ENCODE measurements around the gene XBP1. TPM values are rescaled to one million over a fixed set of nuclear protein-coding genes. Genes with fewer than 3 reads are reported as not detected.
"Not testable (repeated sequence)": the region's sequence is repeated elsewhere in the genome, so short reads cannot be mapped to it uniquely, and the experiment has no call there.

The XBP1 gene
- polyA plus RNA-seq, 3 donors: 132 to 149 (median 136) TPM

DNA sequence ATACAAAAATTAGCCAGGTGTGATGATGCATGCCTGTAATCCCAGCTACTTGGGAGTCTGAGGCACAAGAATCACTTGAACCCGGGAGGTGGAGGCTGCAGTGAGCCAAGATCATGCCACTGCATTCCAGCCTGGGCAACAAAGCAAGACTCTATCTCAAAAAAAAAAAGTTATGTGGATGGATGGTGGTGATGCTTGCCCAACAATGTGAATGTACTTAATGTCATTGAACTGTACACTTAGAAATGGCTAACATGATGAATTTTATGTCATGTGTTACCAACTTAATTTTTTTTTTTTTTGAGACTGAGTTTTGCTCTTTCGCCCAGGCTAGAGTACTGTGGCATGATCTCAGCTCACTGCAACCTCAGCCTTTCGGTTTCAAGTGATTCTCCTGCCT lies 45.9 kb downstream of the XBP1 start:
- not testable (repeated sequence) for DNase-seq (ENCODE audit: low read depth in 3 of 3, low spot score in 2 of 3)

DNA sequence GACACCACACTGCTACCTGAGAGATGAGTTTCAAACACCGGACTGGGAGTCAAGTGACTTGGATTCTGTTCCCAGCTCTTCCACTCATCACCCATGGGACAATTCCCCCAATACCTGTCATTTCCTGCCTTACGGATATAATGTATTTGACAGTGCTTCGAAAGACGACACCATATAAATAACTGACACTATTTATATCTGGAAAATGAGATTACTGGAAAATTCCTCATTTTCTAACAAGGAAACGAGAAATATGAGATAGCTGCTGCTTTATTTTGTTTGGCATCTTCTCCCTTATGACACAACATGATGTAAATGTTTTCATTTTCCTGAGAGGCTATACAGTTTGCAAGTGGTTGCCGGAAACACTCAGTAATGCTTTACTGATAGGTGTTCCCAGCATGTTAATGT lies 49.9 kb downstream of the XBP1 start:
- no peak for DNase-seq (ENCODE audit: low read depth in 3 of 3, low spot score in 2 of 3)

Other genes starting within 250 kb of the XBP1 start
- 10 to 100 TPM; 22.1 to 29.8 (median 26.0) TPM for gene TTC28, start 120.7 kb downstream of the XBP1 start, polyA plus RNA-seq (ENCODE audit: insufficient read length in 3 of 3)
- gene CHEK2, start 58.7 kb downstream of the XBP1 start, polyA plus RNA-seq (ENCODE audit: insufficient read length in 3 of 3): 10 to 100 TPM; 13.2 to 16.5 (median 15.1) TPM
- gene HSCB, start 58.5 kb downstream of the XBP1 start, polyA plus RNA-seq (ENCODE audit: insufficient read length in 3 of 3): 10 to 100 TPM; 20.7 to 26.2 (median 22.8) TPM
- gene CCDC117, start 27.9 kb downstream of the XBP1 start, polyA plus RNA-seq (ENCODE audit: insufficient read length in 3 of 3): 10 to 100 TPM; 40.2 to 42.7 (median 41.3) TPM
- gene ZNRF3, start 83.0 kb upstream of the XBP1 start, polyA plus RNA-seq (ENCODE audit: insufficient read length in 3 of 3): 10 to 100 TPM; 26.9 to 28.8 (median 27.6) TPM